GM04504 (cell line): ENCODE results near the gene NDUFS4.
"Not testable (repeated sequence)": the region's sequence is repeated elsewhere in the genome, so short reads cannot be mapped to it uniquely, and the experiment has no call there.

Experiments used
- DNase-seq: peaks from one replicate; pipeline ENCODE4 v3.0.0-alpha.2; 2012; ENCODE audit warnings: low read depth

The NDUFS4 gene

GRCh38 chr5:53575831-53576230, 15.4 kb downstream of the NDUFS4 start:
- DNase-seq: no peak

GRCh38 chr5:53576674-53577073, 16.2 kb downstream of the NDUFS4 start:
- DNase-seq: no peak

- no peak for DNase-seq
These were observed 18.4 kb downstream of the NDUFS4 start for GRCh38 chr5:53578854-53579253.

GRCh38 chr5:53580547-53580946, 20.1 kb downstream of the NDUFS4 start:
- DNase-seq: no peak

GRCh38 chr5:53582225-53582624, 21.8 kb downstream of the NDUFS4 start:
- no peak for DNase-seq

GRCh38 chr5:53590759-53591158, 30.3 kb downstream of the NDUFS4 start:
- no peak for DNase-seq

GRCh38 chr5:53594419-53594818, 34.0 kb downstream of the NDUFS4 start:
- no peak for DNase-seq

- DNase-seq: no peak
These were observed 37.5 kb downstream of the NDUFS4 start for GRCh38 chr5:53597894-53598293.

- no peak for DNase-seq
These were observed 41.1 kb downstream of the NDUFS4 start for GRCh38 chr5:53601570-53601969.

- DNase-seq: no peak
These were observed 42.7 kb downstream of the NDUFS4 start for GRCh38 chr5:53603009-53603687.

GRCh38 chr5:53604309-53604708, 43.9 kb downstream of the NDUFS4 start:
- no peak for DNase-seq

GRCh38 chr5:53607886-53608285, 47.4 kb downstream of the NDUFS4 start:
- DNase-seq: peak; percentile 25

- DNase-seq: not testable (repeated sequence)
These were observed 48.5 kb downstream of the NDUFS4 start for GRCh38 chr5:53608897-53609296.

GRCh38 chr5:53613061-53613460, 52.6 kb downstream of the NDUFS4 start:
- DNase-seq: no peak

- no peak for DNase-seq
These were observed 53.1 kb downstream of the NDUFS4 start for GRCh38 chr5:53613536-53613935.

- no peak for DNase-seq
These were observed 54.0 kb downstream of the NDUFS4 start for GRCh38 chr5:53614376-53614885.

GRCh38 chr5:53616939-53617549, 56.6 kb downstream of the NDUFS4 start:
- no peak for DNase-seq

GRCh38 chr5:53631251-53631650, 70.8 kb downstream of the NDUFS4 start:
- DNase-seq: no peak

GRCh38 chr5:53642061-53642460, 81.6 kb downstream of the NDUFS4 start:
- DNase-seq: peak; percentile 8

GRCh38 chr5:53643445-53643844, 83.0 kb downstream of the NDUFS4 start:
- DNase-seq: no peak

- DNase-seq: no peak
These were observed 84.6 kb downstream of the NDUFS4 start for GRCh38 chr5:53645078-53645477.

- no peak for DNase-seq
These were observed 88.9 kb downstream of the NDUFS4 start for GRCh38 chr5:53649352-53649751.

GRCh38 chr5:53660573-53660972, 100.1 kb downstream of the NDUFS4 start:
- DNase-seq: not testable (repeated sequence)

GRCh38 chr5:53665313-53665712, 104.9 kb downstream of the NDUFS4 start:
- DNase-seq: not testable (repeated sequence)
